Left ventricle myocardium inferior (tissue), 1 donor: ENCODE data around the gene MT1M. TPM values are rescaled to one million over a fixed set of nuclear protein-coding genes. Genes with fewer than 3 reads are reported as not detected.
A peak's percentile ranks its signal among the peaks of the same experiment; 100 is the strongest.
"Not testable (repeated sequence)": the region's sequence is repeated elsewhere in the genome, so short reads cannot be mapped to it uniquely, and the experiment has no call there.

ENCODE experiments used
- DNase-seq: peaks from one replicate; pipeline ENCODE4 v3.0.0-alpha.2; 2020
- H3K27ac ChIP-seq: fragments of 200-600 bp; replicated peaks from 2 replicates; pipeline ENCODE4 v1.8.0; 2021
- H3K27me3 ChIP-seq: fragments of 200-600 bp; 2 replicates; pipeline ENCODE4 v1.8.0; 2021; ENCODE audit warnings: low read depth
- H3K36me3 ChIP-seq: fragments of 200-600 bp; 2 replicates; pipeline ENCODE4 v1.8.0; 2021
- H3K4me1 ChIP-seq: fragments of 200-600 bp; 2 replicates; pipeline ENCODE4 v1.8.0; 2021
- H3K4me3 ChIP-seq: fragments of 200-600 bp; 2 replicates; pipeline ENCODE4 v1.8.0; 2021; ENCODE audit warnings: mild to moderate bottlenecking, moderate library complexity
- H3K9me3 ChIP-seq: fragments of 200-600 bp; replicated peaks from 2 replicates; pipeline ENCODE4 v1.8.0; 2021
- intact Hi-C: fragments of 100-400 bp; cut with micrococcal nuclease; formaldehyde crosslinking; loops from one replicate; pipeline ENCODE4 v1.11.0; 2022
- total RNA-seq: library from RNA; stranded (reverse); fragmentation: NEBNext Ultra II Directional; extraction: Animal tissue kit (Norgen Biotek cat#: 25700); gene quantifications from one replicate; pipeline ENCODE4 v1.2.1, GENCODE V29; 2021
- TF ChIP-seq, protein P1 (sequence below): fragments of 200-600 bp; IDR thresholded peaks from 2 replicates; pipeline ENCODE4 v1.8.0; 2021; ENCODE audit warnings: antibody characterized with exemption, mild to moderate bottlenecking, borderline replicate concordance
- donor health status: DM: no; HTN: yes; CAD: no; lungs with severe emphysema.

Gene MT1M
- total RNA-seq, 1 donor from 2014 or later: 3.1 TPM

DNA sequence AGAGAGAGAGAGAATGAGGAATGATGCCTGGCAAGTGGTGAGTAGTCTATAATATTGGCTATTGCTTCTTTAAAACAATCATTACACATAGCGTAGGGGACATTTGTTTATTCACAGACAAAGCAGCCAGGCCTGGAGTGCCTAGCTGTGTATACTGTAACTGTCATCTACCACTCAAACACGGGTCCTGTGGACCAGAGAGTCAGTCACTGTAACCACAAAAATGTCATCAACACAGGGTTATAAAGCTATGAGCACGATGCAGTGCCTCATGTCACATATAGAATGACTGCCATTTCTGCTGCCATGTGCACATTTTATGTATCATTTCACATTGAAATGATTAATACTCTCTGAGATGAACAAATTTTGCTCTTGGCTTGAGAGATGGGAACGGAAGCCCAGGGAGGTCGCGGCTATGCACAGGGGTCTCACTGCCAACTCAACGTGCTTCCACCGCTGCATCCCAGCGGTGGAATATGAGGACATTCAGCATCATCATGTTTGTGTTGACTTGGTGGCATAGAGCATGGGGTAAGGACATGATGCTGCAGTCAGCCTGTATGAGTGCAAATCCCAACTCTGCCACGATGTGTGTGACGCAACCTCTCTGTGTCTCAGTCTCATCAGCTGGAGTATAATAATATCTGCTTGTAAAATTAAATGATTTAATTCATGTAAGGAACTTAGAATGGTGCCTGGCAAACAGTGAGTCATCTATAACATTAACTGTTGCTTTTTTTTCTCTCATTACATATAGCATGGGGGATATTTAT is 40.5 kb downstream of the MT1M start:
- TF ChIP-seq, protein P1, sequence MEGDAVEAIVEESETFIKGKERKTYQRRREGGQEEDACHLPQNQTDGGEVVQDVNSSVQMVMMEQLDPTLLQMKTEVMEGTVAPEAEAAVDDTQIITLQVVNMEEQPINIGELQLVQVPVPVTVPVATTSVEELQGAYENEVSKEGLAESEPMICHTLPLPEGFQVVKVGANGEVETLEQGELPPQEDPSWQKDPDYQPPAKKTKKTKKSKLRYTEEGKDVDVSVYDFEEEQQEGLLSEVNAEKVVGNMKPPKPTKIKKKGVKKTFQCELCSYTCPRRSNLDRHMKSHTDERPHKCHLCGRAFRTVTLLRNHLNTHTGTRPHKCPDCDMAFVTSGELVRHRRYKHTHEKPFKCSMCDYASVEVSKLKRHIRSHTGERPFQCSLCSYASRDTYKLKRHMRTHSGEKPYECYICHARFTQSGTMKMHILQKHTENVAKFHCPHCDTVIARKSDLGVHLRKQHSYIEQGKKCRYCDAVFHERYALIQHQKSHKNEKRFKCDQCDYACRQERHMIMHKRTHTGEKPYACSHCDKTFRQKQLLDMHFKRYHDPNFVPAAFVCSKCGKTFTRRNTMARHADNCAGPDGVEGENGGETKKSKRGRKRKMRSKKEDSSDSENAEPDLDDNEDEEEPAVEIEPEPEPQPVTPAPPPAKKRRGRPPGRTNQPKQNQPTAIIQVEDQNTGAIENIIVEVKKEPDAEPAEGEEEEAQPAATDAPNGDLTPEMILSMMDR: no peak
- Histone ChIP-seq H3K4me3 (no peak overlapping the region), H3K4me1 (peaks cover 22% of the 10 kb centered on the region), H3K9me3 (no peaks in the 10 kb centered on the region), H3K27me3 (peaks cover 87% of the 10 kb centered on the region), H3K27ac (no peak overlapping the region), H3K36me3 (no peaks in the 10 kb centered on the region)
- no peak for DNase-seq
- intact Hi-C loops: no loop called here

DNA sequence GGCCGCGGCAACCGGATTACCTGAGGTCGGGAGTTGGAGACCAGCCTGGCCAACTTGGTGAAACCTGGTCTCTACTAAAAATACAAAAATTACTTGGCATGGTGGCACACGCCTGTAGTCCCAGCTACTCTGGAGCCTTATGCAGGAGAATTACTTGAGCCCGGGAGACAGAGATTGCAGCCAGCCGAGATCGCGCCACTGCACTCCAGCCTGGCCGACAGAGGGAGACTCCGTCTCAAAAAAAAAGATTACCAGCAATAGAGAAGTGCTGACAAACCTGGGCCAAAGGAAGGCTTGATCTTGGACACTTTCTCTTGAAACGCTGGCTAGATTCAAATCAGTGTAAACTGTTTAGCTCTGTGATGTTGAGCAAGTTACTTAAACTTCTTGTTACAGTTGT is 41.5 kb downstream of the MT1M start:
- intact Hi-C loops: no loop called here
- no peak for DNase-seq

DNA sequence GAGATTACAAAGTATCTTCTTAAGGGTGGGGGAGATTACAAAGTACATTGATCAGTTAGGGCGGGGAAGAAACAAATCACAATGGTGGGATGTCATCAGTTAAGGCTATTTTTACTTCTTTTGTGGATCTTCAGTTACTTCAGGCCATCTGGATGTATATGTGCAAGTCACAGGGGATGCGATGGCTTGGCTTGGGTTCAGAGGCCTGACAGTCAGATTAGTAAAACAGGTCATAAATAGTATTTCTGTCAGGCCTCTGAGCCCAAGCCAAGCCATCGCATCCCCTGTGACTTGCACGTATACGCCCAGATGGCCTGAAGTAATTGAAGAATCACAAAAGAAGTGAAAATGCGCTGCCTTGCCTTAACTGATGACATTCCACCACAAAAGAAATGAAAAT is 42.1 kb downstream of the MT1M start:
- H3K9me3 ChIP-seq, H3K36me3 ChIP-seq, DNase-seq, H3K4me3 ChIP-seq, intact Hi-C loops, H3K27ac ChIP-seq: not testable (repeated sequence)
- peaks cover 24% of the 10 kb centered on the region for H3K4me1 ChIP-seq
- H3K27me3 ChIP-seq: peaks cover 71% of the 10 kb centered on the region

More for the DNA sequence above, 41.5 kb downstream of the MT1M start:
- no peaks in the 10 kb centered on the region for H3K36me3 ChIP-seq
- peaks cover 77% of the 10 kb centered on the region for H3K27me3 ChIP-seq
- H3K9me3 ChIP-seq: no peaks in the 10 kb centered on the region
- TF ChIP-seq, protein P1: peak; percentile 77
- H3K27ac ChIP-seq: no peak overlapping the region
- no peak overlapping the region for H3K4me3 ChIP-seq
- H3K4me1 ChIP-seq: peaks cover 22% of the 10 kb centered on the region

GRCh38 chr16:56675685-56676210 is 43.3 kb downstream of the MT1M start:
- Histone ChIP-seq H3K4me3 (peak overlapping the region; percentile 55), H3K9me3 (no peaks in the 10 kb centered on the region), H3K36me3 (no peaks in the 10 kb centered on the region), H3K27ac (no peak overlapping the region), H3K27me3 (peaks cover 59% of the 10 kb centered on the region), H3K4me1 (peaks cover 30% of the 10 kb centered on the region)
- TF ChIP-seq, protein P1: no peak
- intact Hi-C loops: no loop called here
- no peak for DNase-seq

GRCh38 chr16:56677474-56677873 is 45.0 kb downstream of the MT1M start:
- Histone ChIP-seq H3K4me1 (peaks cover 44% of the 10 kb centered on the region), H3K9me3 (no peaks in the 10 kb centered on the region), H3K36me3 (no peaks in the 10 kb centered on the region), H3K27me3 (peaks cover 42% of the 10 kb centered on the region), H3K4me3 (no peak overlapping the region), H3K27ac (no peak overlapping the region)
- intact Hi-C loops: no loop called here
- DNase-seq: no peak
- TF ChIP-seq, protein P1: no peak

GRCh38 chr16:56679078-56679730 is 46.7 kb downstream of the MT1M start:
- H3K4me3 ChIP-seq: no peak overlapping the region
- H3K27ac ChIP-seq: peak overlapping the region; percentile 94
- H3K27me3 ChIP-seq: peaks cover 25% of the 10 kb centered on the region
- TF ChIP-seq, protein P1: no peak
- DNase-seq: no peak
- no peaks in the 10 kb centered on the region for H3K9me3 ChIP-seq
- H3K4me1 ChIP-seq: peaks cover 61% of the 10 kb centered on the region
- intact Hi-C loops: no loop called here
- H3K36me3 ChIP-seq: no peaks in the 10 kb centered on the region
